Natural killer cell (primary cell): ENCODE data around the gene RGS21. TPM values are rescaled to one million over a fixed set of nuclear protein-coding genes. Genes with fewer than 3 reads are reported as not detected.

Experiments
- ATAC-seq, 3 donors: fragments of 150-1000 bp in 2 of 3; fragments of 200-7000 bp in 1 of 3; cut with Tn5 transposase; 1 replicate in 1 of 3; 2 replicates in 2 of 3; pipeline ENCODE4 v1.10.0; 2021; ENCODE audit warnings: mild to moderate bottlenecking in 2 of 3, moderate library complexity in 2 of 3
- DNase-seq, 2 donors: peaks; one replicate each; pipeline versions ENCODE4 v3.0.0 to v3.0.0-alpha.2; 2013 to 2021; ENCODE audit warnings: mixed read lengths in 1 of 2
- H3K27ac ChIP-seq: one replicate; pipeline ENCODE4 v1.5.1; 2013; ENCODE audit warnings: mild to moderate bottlenecking, low read length
- H3K27me3 ChIP-seq: one replicate; pipeline ENCODE4 v1.6.1; 2013; ENCODE audit warnings: low read length; ENCODE audit not compliant: control insufficient read depth, insufficient read depth
- H3K36me3 ChIP-seq: one replicate; pipeline ENCODE4 v1.6.1; 2013; ENCODE audit warnings: low read length; ENCODE audit not compliant: control insufficient read depth, insufficient read depth
- H3K4me1 ChIP-seq: one replicate; pipeline ENCODE4 v1.6.1; 2013; ENCODE audit warnings: low read length; ENCODE audit not compliant: control insufficient read depth, insufficient read depth
- H3K4me3 ChIP-seq: one replicate; pipeline ENCODE4 v1.5.1; 2013; ENCODE audit warnings: low read length
- H3K9me3 ChIP-seq: one replicate; pipeline ENCODE4 v1.6.1; 2013; ENCODE audit warnings: low read length; ENCODE audit not compliant: control insufficient read depth, insufficient read depth
- H3K27ac Mint-ChIP-seq, 2 donors: one replicate each; pipeline ENCODE4 v1.8.0; 2022; ENCODE audit warnings: mild to moderate bottlenecking in 2 of 2, mixed read lengths in 2 of 2, moderate library complexity in 1 of 2
- H3K27me3 Mint-ChIP-seq, 2 donors: one replicate each; pipeline ENCODE4 v1.8.0; 2022; ENCODE audit warnings: low read depth in 2 of 2, mixed read lengths in 2 of 2
- H3K36me3 Mint-ChIP-seq: one replicate; pipeline ENCODE4 v1.8.0; 2022; ENCODE audit warnings: mixed read lengths
- H3K4me1 Mint-ChIP-seq, 2 donors: one replicate each; pipeline ENCODE4 v1.8.0; 2022; ENCODE audit warnings: mixed read lengths in 2 of 2
- H3K4me3 Mint-ChIP-seq: one replicate; pipeline ENCODE4 v1.8.0; 2022; ENCODE audit warnings: mild to moderate bottlenecking, moderate library complexity, mixed read lengths
- H3K9me3 Mint-ChIP-seq, 2 donors: one replicate each; pipeline ENCODE4 v1.8.0; 2022; ENCODE audit warnings: mixed read lengths in 2 of 2
- WGBS: methylation state at CpG from one replicate; pipeline ENCODE4 v1.1.7; 2013; ENCODE audit warnings: missing lambda C conversion rate; ENCODE audit not compliant: insufficient coverage; 5-methylcytosine and 5-hydroxymethylcytosine counted together
- intact Hi-C: fragments of 100-400 bp; cut with micrococcal nuclease; formaldehyde crosslinking; loops from one replicate; pipeline ENCODE4 v1.14.2; 2022
- total RNA-seq, 4 donors: library from RNA; stranded (reverse); fragments of 120-200 nt in 1 of 4; gene quantifications; one replicate each; pipeline versions ENCODE4 v1.2.3 to v1.2.4, GENCODE V29; 2013 to 2022
- TF ChIP-seq, protein P1 (sequence below): fragments of 200-600 bp; IDR thresholded peaks from one replicate; pipeline ENCODE4 v1.8.0; 2022; ENCODE audit warnings: antibody characterized with exemption

The RGS21 gene
- total RNA-seq, 3 donors from 2014 or later (not counting 1 experiment from before 2014, with no cell fraction given), result not detected

DNA sequence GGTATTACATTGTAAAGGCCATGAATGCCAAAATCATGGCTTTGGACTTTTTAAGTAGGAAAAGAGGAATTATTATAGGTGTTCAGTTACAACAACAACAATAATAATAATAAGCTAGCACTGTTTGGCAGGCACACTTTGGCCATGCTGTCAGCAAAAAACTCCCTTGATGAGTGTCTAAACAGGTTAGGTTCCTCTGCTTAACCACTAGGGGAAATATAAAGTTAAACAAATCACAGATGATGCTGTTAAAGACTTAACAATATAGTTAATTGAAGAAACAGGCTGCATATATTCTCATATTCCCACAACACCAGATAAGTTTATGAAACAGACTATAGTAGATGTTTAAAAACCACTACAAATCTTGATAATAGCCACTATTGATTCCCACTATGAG is 46.4 kb downstream of the RGS21 start:
- H3K4me1 ChIP-seq, result no peaks in the 10 kb centered on the region
- no peak for ATAC-seq

DNA sequence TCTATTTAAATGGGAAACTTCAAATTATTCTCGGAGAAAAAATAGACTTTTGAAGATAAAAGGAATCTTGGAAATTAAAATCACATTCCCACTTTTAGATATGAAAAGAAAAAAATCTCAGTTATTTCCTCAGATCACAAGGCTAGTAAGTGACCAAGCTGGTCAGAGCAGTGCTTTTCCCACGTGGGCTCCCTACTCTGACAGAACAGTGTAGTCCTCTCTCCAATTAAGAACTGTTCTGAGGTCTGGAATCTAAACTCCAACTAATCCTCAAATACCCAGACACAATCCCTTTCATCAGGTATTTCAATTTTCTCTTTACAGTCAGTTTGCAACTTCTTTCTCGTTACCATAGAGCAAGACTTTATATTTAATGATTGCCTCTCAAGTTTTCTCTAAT is 50.6 kb downstream of the RGS21 start:
- intact Hi-C loops, result no loop called here

More for the DNA sequence above, 46.4 kb downstream of the RGS21 start:
- TF ChIP-seq, protein P1, sequence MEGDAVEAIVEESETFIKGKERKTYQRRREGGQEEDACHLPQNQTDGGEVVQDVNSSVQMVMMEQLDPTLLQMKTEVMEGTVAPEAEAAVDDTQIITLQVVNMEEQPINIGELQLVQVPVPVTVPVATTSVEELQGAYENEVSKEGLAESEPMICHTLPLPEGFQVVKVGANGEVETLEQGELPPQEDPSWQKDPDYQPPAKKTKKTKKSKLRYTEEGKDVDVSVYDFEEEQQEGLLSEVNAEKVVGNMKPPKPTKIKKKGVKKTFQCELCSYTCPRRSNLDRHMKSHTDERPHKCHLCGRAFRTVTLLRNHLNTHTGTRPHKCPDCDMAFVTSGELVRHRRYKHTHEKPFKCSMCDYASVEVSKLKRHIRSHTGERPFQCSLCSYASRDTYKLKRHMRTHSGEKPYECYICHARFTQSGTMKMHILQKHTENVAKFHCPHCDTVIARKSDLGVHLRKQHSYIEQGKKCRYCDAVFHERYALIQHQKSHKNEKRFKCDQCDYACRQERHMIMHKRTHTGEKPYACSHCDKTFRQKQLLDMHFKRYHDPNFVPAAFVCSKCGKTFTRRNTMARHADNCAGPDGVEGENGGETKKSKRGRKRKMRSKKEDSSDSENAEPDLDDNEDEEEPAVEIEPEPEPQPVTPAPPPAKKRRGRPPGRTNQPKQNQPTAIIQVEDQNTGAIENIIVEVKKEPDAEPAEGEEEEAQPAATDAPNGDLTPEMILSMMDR, result no peak
- Mint-ChIP-seq H3K36me3 (no peaks in the 10 kb centered on the region), H3K27me3 (no peaks in the 10 kb centered on the region), H3K27ac (no peak overlapping the region), H3K9me3 (peaks cover 0 to 3% of the 10 kb centered on the region in 2 donors), H3K4me3 (no peak overlapping the region), H3K4me1 (no peaks in the 10 kb centered on the region)
- Histone ChIP-seq H3K27me3 (no peaks in the 10 kb centered on the region), H3K36me3 (no peaks in the 10 kb centered on the region), H3K9me3 (no peaks in the 10 kb centered on the region), H3K4me3 (no peak overlapping the region), H3K27ac (no peak overlapping the region)
- intact Hi-C loops, result no loop called here
- DNase-seq, result no peak

DNA sequence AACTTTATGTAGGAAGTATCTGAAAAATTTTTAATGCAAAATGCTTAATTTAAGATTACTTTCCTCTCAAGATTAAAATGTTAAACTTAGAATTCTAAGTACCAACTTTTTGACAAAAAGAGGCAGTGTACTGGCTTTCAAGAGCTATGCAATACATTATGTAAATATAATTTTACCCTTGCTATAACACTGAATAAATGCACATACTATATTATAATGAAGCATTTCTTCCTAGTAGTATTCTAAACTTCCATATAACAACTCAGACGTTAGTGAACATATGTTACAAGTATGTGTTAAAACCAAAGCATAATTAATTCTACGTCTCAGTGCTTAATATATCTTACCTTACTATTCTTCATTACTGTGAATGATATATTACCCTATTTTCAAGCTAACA is 58.5 kb downstream of the RGS21 start:
- TF ChIP-seq, protein P1, result no peak
- H3K9me3 Mint-ChIP-seq, result no peaks in the 10 kb centered on the region
- H3K36me3 ChIP-seq, result no peaks in the 10 kb centered on the region
- ATAC-seq (no peak), DNase-seq (no peak)
- H3K4me3 Mint-ChIP-seq, result no peak overlapping the region
- intact Hi-C loops, result no loop called here
- H3K27ac ChIP-seq, result no peak overlapping the region
- H3K4me1 Mint-ChIP-seq, result no peaks in the 10 kb centered on the region
- WGBS, result no CpG with 5 or more reads among the region's 2 CpGs
- no peaks in the 10 kb centered on the region for H3K36me3 Mint-ChIP-seq
- H3K27ac Mint-ChIP-seq, result no peak overlapping the region
- no peak overlapping the region for H3K4me3 ChIP-seq
- no peaks in the 10 kb centered on the region for H3K9me3 ChIP-seq
- H3K27me3 Mint-ChIP-seq, result no peaks in the 10 kb centered on the region
- H3K27me3 ChIP-seq, result no peaks in the 10 kb centered on the region
- no peaks in the 10 kb centered on the region for H3K4me1 ChIP-seq

More for the DNA sequence above, 50.6 kb downstream of the RGS21 start:
- Mint-ChIP-seq H3K4me3 (no peak overlapping the region), H3K9me3 (no peaks in the 10 kb centered on the region), H3K36me3 (no peaks in the 10 kb centered on the region), H3K27me3 (no peaks in the 10 kb centered on the region), H3K27ac (no peak overlapping the region), H3K4me1 (no peaks in the 10 kb centered on the region)
- DNase-seq (no peak), ATAC-seq (no peak)
- Histone ChIP-seq H3K4me1 (no peaks in the 10 kb centered on the region), H3K36me3 (no peaks in the 10 kb centered on the region), H3K9me3 (no peaks in the 10 kb centered on the region), H3K27ac (no peak overlapping the region), H3K27me3 (no peaks in the 10 kb centered on the region), H3K4me3 (no peak overlapping the region)
- WGBS, result 64% methylated on average over 1 of the region's 3 CpGs
- TF ChIP-seq, protein P1, result no peak

DNA sequence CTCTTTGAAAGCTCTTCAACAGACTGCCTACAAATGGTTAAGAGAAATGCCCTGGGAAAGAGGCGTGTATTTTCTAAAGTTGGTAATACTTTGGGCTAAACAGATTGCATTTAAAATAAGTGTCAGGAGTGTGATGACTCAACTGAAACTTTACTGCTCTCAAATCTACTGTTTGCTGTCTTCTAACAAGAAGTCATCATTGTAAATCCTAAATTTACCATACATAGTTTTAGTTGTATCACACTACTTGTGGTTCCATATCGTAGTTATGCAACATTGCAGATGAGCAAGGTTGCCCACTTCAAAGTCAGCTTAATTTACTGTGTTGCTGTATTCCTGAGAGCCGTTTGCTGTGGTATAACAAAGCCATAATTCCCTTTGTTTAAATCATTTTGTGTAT is 59.6 kb downstream of the RGS21 start:
- H3K9me3 ChIP-seq, result no peaks in the 10 kb centered on the region
- intact Hi-C loops, result no loop called here
- H3K36me3 Mint-ChIP-seq, result no peaks in the 10 kb centered on the region
- no peak overlapping the region for H3K4me3 ChIP-seq
- no peaks in the 10 kb centered on the region for H3K27me3 Mint-ChIP-seq
- no peak overlapping the region for H3K4me3 Mint-ChIP-seq
- no peak overlapping the region for H3K27ac ChIP-seq
- H3K4me1 ChIP-seq, result no peaks in the 10 kb centered on the region
- H3K9me3 Mint-ChIP-seq, result peaks cover 0 to 2% of the 10 kb centered on the region in 2 donors
- H3K27ac Mint-ChIP-seq, result no peak overlapping the region
- H3K27me3 ChIP-seq, result no peaks in the 10 kb centered on the region
- H3K36me3 ChIP-seq, result no peaks in the 10 kb centered on the region
- TF ChIP-seq, protein P1, result no peak
- ATAC-seq, result no peak
- DNase-seq, result no peak
- 75% methylated on average over 1 of the region's 3 CpGs for WGBS
- no peaks in the 10 kb centered on the region for H3K4me1 Mint-ChIP-seq
